Prostate gland (tissue), 2 donors: ENCODE measurements around the gene CACNA1D. TPM values are rescaled to one million over a fixed set of nuclear protein-coding genes. Genes with fewer than 3 reads are reported as not detected.

Experiments used
- DNase-seq: peaks from one replicate; pipeline ENCODE4 v3.0.0-alpha.2; 2019; ENCODE audit warnings: low spot score
- H3K27ac ChIP-seq, 2 donors: fragments of 200-600 bp; sonication (generic); 2 replicates each; pipeline ENCODE4 v1.5.1; 2017 to 2019
- H3K27me3 ChIP-seq: fragments of 200-600 bp; sonication (generic); replicated peaks from 2 replicates; pipeline ENCODE4 v1.5.1; 2019; ENCODE audit not compliant: insufficient read depth
- H3K36me3 ChIP-seq, 2 donors: fragments of 200-600 bp; sonication (generic); 1 replicate in 1 of 2; 2 replicates in 1 of 2; pipeline versions ENCODE4 v1.5.1 to v1.8.1; 2017 to 2019
- H3K4me1 ChIP-seq: fragments of 200-600 bp; sonication (generic); replicated peaks from 2 replicates; pipeline ENCODE4 v1.5.1; 2019
- H3K4me3 ChIP-seq, 2 donors: fragments of 200-600 bp; sonication (generic); 2 replicates each; pipeline ENCODE4 v1.5.1; 2017 to 2019
- H3K9me3 ChIP-seq: fragments of 200-600 bp; sonication (generic); 2 replicates; pipeline ENCODE4 v1.5.1; 2017
- POLR2A ChIP-seq: fragments of 450-650 bp; IDR thresholded peaks from one replicate; pipeline ENCODE4 v1.6.1; 2016; ENCODE audit warnings: antibody characterized with exemption, mild to moderate bottlenecking
- POLR2AphosphoS5 ChIP-seq: sonication (generic); formaldehyde crosslinking; IDR thresholded peaks from one replicate; pipeline ENCODE4 v1.6.1; 2017; ENCODE audit warnings: antibody characterized with exemption
- WGBS: methylation state at CpG from one replicate; pipeline ENCODE4 v1.1.5; 2018; 5-methylcytosine and 5-hydroxymethylcytosine counted together
- intact Hi-C: fragments of 100-400 bp; cut with DNase I; formaldehyde crosslinking; loops from one replicate; pipeline ENCODE4 v1.14.2; 2022
- total RNA-seq, 2 donors: library from RNA; depleted of rRNA; stranded (reverse); fragments of >200 nt; gene quantifications; one replicate each; pipeline ENCODE4 v1.1.0, GENCODE V29; 2016
- TF ChIP-seq, protein P1 (sequence below), 4 experiments: fragments of 200-600 bp in 2 of 4; fragments of 450-650 bp in 2 of 4; sonication (generic) in 2 of 4; IDR thresholded peaks; 1 replicate in 3 of 4; 2 replicates in 1 of 4; pipeline ENCODE4 v1.5.1; 2016 to 2019; ENCODE audit warnings: antibody characterized with exemption in 4 of 4, mild to moderate bottlenecking in 2 of 4, moderate library complexity in 2 of 4

The CACNA1D gene
- total RNA-seq, 2 donors from 2014 or later, result 15.5 to 45.1 TPM

DNA sequence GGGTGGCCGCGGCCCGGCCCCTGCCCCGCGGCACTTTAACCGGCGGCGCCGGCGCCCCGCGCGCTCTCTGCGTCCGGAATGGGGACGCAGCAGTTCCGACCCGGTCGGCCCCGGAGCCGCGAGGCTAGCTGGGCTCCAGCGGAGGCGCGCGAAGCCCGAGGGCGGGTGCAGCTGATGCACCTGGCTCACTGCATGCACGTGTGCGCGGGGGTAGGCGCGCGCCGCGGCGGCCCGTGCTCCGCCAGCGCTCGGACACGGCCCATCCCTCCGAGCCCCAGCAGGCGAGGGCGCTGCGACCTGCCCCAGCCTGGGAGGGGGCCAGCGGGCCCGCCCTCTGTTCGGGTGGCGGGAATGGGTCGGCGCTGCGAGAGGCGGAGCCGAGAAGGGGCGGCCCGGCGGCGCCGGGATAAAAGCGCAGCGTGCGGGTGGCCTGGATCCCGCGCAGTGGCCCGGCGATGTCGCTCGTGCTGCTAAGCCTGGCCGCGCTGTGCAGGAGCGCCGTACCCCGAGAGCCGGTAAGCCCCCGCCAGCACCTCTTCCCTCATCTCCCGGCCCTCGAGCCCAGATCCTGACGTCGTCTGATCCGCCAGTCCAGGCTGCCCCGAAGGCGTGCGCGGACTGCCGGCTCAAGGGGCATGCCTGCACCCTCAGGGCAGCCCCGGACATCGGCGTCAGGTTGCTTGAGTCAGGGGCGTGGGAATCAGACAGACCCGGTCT lies 351.9 kb downstream of the CACNA1D start, which contains the start of the genes CHDH and IL17RB:
TSS of gene CHDH (minus strand) at position 286 of the 717 bp plus-strand sequence. CDS start 22,411 bp downstream, outside the sequence.
TSS of gene IL17RB (plus strand) at position 435 of the 717 bp plus-strand sequence. CDS start at position 456, 21 bp downstream.
- Histone ChIP-seq H3K27me3 (no peaks in the 10 kb centered on the region), H3K4me3 (peak within 1 kb of the TSS; percentile 51 to 53), H3K4me1 (peaks cover 13% of the 10 kb centered on the region), H3K36me3 (no peaks in the 10 kb centered on the region), H3K27ac (peak within 1 kb of the TSS; percentile 85 to 96), H3K9me3 (no peaks in the 10 kb centered on the region)
- WGBS, result 5% methylated on average over 40 of the region's 91 CpGs
- TF ChIP-seq POLR2AphosphoS5 (peak; percentile 80), POLR2A (peak; percentile 75)
- TF ChIP-seq, protein P1, sequence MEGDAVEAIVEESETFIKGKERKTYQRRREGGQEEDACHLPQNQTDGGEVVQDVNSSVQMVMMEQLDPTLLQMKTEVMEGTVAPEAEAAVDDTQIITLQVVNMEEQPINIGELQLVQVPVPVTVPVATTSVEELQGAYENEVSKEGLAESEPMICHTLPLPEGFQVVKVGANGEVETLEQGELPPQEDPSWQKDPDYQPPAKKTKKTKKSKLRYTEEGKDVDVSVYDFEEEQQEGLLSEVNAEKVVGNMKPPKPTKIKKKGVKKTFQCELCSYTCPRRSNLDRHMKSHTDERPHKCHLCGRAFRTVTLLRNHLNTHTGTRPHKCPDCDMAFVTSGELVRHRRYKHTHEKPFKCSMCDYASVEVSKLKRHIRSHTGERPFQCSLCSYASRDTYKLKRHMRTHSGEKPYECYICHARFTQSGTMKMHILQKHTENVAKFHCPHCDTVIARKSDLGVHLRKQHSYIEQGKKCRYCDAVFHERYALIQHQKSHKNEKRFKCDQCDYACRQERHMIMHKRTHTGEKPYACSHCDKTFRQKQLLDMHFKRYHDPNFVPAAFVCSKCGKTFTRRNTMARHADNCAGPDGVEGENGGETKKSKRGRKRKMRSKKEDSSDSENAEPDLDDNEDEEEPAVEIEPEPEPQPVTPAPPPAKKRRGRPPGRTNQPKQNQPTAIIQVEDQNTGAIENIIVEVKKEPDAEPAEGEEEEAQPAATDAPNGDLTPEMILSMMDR (IDR thresholded peaks at IDR 0.05), result peak in 1 of 4 experiments; percentile 36
- DNase-seq, result peak; percentile 85
- intact Hi-C loops, result no loop called here

DNA sequence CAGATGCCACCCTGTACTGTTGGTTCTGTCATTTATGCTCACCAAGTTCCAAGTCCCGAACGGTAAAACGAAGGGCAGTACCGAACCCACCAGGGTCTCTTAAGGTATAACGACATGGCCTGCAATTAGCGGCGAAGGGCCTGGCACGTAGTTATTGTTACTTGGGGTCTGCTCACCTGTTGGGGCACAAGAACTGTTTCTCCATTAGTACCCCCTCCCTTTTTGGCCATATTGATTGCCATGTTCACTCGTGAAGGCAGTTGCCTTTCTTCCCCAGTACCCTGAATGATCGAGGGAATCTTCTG lies 352.4 kb downstream of the CACNA1D start:
- TF ChIP-seq POLR2AphosphoS5, result no peak
- TF ChIP-seq, protein P1 (IDR thresholded peaks at IDR 0.05), result no peak
- no peak for TF ChIP-seq POLR2A
- no peak for DNase-seq
- intact Hi-C loops, result no loop called here
- Histone ChIP-seq H3K9me3 (no peaks in the 10 kb centered on the region), H3K4me1 (peaks cover 13% of the 10 kb centered on the region), H3K4me3 (peak overlapping the region; percentile 51 to 53), H3K36me3 (no peaks in the 10 kb centered on the region), H3K27ac (peak overlapping the region in 1 of 2 donors; percentile 96), H3K27me3 (no peaks in the 10 kb centered on the region)
- 73% methylated on average over 10 of the region's 10 CpGs for WGBS

DNA sequence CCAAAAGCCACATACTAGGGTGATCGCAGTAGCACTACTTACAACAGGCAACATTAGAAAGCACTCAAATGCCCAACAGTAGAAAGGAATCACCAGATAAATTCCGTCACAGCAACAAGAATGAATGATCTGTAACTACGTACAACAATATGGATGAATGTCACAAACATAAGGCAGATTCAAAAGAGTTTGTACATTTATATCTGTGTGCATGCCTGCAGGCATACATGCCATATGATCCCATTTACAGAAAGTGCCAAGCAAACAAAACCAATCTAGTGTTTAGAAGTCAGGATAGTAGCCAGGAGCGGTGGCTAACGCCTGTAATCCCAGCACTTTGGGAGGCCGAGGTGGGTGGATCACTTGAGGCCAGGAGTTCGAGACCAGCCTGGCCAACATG lies 355.5 kb downstream of the CACNA1D start:
- Histone ChIP-seq H3K9me3 (no peaks in the 10 kb centered on the region), H3K36me3 (no peaks in the 10 kb centered on the region), H3K4me3 (no peak overlapping the region), H3K27ac (no peak overlapping the region), H3K4me1 (no peaks in the 10 kb centered on the region), H3K27me3 (no peaks in the 10 kb centered on the region)
- TF ChIP-seq, protein P1 (IDR thresholded peaks at IDR 0.05), result no peak
- no peak for TF ChIP-seq POLR2AphosphoS5
- TF ChIP-seq POLR2A, result no peak
- intact Hi-C loops, result no loop called here
- WGBS, result 96% methylated on average over 7 of the region's 7 CpGs
- no peak for DNase-seq

DNA sequence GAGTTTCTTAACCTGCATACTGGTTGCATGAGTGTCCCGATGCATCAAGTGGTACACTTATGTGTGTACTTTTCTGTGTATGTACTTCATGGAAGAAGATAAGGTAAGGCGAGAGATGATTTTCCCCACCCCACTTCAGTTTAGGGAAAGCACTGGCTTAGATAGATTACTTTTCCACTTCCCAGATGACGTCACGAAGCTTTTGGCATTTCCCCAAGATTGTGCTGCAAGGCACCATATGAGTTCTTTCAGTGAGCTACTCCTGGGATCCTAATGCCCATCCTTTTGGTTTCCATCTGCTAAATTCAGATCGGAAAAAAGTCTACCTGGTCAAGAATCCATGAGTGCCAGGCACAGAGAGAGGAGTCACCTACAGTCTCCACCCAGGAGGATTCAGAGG lies 356.5 kb downstream of the CACNA1D start:
- no peak for TF ChIP-seq POLR2A
- TF ChIP-seq, protein P1 (IDR thresholded peaks at IDR 0.05), result no peak
- TF ChIP-seq POLR2AphosphoS5, result no peak
- 64% methylated on average over 5 of the region's 5 CpGs for WGBS
- Histone ChIP-seq H3K27ac (no peak overlapping the region), H3K4me1 (no peaks in the 10 kb centered on the region), H3K9me3 (no peaks in the 10 kb centered on the region), H3K36me3 (no peaks in the 10 kb centered on the region), H3K27me3 (no peaks in the 10 kb centered on the region), H3K4me3 (no peak overlapping the region)
- DNase-seq, result no peak
- intact Hi-C loops, result no loop called here

DNA sequence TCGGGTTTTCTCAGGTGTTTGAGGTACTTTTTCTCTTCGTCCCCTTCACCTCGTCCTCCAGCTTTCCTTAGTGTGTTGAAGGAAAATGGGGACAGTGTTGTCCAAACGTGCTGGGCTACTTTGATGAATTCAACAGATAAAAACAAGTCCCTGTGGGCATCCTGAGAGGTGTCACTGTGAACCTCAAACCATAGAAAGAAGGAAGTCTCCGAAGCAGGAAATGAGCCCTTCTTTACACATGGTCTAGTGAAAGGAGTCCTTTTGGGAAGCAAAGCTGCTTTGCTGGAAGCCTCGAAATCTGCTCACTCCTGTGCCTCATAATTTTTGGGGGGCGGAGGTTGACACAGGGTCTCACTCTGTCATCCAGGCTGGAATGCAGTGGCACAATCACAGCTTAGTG lies 362.6 kb downstream of the CACNA1D start:
- 81% methylated on average over 7 of the region's 7 CpGs for WGBS
- DNase-seq, result no peak
- no peak for TF ChIP-seq POLR2AphosphoS5
- TF ChIP-seq, protein P1 (IDR thresholded peaks at IDR 0.05), result no peak
- no peak for TF ChIP-seq POLR2A
- Histone ChIP-seq H3K27me3 (no peaks in the 10 kb centered on the region), H3K4me1 (no peaks in the 10 kb centered on the region), H3K36me3 (no peaks in the 10 kb centered on the region), H3K9me3 (no peaks in the 10 kb centered on the region), H3K27ac (no peak overlapping the region), H3K4me3 (no peak overlapping the region)
- intact Hi-C loops, result no loop called here
